OCI-M2 (cell line): ENCODE data around the gene MBD2.

ENCODE experiments used
- DNase-seq: peaks from one replicate; lab custom pipeline; 2025; ENCODE audit not compliant: unreplicated experiment; lab: John Stamatoyannopoulos, UW

MBD2 gene

DNA sequence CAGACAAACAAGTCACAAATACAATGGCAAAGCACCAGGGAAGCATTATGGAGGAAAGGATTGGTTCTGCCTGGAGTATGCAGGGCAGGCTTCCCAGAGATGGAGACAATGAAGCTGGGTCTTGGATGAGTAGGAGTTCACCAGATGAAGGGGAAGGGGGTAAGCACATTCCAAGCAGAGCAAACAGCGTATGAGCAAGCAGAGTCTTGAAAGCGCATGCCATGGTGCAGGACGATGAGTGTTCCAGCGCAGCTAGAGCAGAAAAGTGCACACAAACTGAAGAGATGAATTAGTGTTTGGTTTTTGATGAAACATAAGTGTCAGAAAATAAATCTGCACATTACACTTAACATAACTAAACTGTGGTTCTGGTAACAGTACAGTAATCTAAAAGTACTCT, 21.6 kb downstream of the MBD2 start:
- DNase-seq, result no peak

GRCh38 chr18:54197747-54198411, 26.6 kb downstream of the MBD2 start:
- no peak for DNase-seq

DNA sequence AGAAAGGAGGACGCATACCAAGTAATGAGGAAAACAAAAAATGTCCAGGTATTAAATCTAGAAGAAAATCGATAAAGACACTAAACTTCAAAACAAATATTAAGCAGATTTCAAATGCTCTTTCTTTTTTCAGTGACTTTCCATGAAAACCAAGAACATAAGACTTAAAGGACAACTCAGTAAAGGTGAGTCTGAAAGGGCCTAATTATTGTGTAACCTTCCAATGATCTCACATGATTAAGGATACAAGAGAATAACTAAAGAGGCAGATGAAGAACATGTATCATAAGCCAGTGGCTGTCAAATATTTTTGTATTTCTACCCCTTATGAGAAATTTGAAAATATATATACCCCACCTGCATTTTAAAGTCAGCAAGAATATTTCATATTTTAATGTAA, 30.7 kb downstream of the MBD2 start:
- no peak for DNase-seq

GRCh38 chr18:54192900-54193299, 31.6 kb downstream of the MBD2 start:
- no peak for DNase-seq

DNA sequence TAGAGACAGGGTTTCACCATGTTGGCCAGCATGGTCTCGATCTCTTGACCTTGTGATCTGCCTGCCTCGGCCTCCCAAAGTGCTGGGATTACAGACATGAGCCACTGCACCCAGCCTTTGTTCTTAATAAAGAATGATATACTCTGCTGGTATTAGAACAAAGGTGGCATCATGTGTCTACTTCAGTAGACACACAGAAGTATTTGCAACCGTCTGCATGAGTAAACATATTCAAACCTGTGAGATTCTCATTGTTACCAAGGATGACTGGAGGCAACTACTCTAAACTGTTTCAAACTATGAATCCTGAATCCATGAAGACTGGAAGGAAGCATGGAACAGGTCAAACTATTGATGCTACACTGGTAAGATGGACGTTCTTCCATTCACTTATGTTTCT, 32.1 kb downstream of the MBD2 start:
- no peak for DNase-seq

- no peak for DNase-seq
Observed at GRCh38 chr18:54191352-54191751, 33.1 kb downstream of the MBD2 start.

DNA sequence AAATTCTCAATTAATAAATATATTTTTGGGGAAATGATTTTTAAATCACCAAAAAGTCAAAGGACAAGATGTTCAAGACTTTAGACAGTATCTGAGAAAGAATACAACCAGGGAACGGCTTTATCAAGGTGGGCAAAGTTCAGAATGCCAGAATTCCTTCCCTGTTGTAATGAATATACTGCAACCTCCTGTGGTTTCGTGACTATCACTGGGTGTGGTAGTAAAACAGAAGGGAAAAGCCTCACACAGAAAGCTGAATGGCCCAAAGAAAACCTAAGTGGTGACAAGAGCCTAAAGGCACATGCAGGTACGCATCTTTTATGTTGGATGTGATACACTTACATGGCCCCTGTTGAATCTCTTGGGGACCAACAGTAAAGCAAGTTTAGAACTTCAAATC, 37.1 kb downstream of the MBD2 start:
- no peak for DNase-seq

- no peak for DNase-seq
Observed at GRCh38 chr18:54184836-54185235, 39.6 kb downstream of the MBD2 start.

DNA sequence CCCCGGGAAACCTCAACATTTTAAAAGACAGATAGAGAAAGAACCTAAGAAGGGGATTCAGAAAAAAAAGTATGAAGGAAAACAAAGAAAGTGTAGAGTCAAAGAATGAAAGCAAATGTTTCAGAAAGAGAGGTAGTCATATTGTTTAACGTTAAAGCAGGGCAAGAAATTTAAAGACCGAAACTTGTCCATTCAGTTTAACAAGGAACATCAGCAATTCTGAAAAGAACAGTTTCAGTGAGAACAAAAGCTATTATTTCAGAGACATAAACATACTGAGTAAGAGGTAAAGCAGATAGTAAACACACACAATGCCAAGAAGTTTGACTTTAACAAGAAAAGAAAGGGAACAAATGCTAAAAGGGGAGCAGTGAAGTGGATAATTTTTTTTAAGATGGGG, 41.1 kb downstream of the MBD2 start:
- DNase-seq, result no peak

GRCh38 chr18:54181856-54182602, 42.4 kb downstream of the MBD2 start:
- DNase-seq, result no peak

- DNase-seq, result no peak
Observed at GRCh38 chr18:54173980-54174630, 50.4 kb downstream of the MBD2 start.

GRCh38 chr18:54173250-54173649, 51.2 kb downstream of the MBD2 start:
- DNase-seq, result no peak

- DNase-seq, result no peak
Observed at GRCh38 chr18:54169431-54170403, 54.8 kb downstream of the MBD2 start.

DNA sequence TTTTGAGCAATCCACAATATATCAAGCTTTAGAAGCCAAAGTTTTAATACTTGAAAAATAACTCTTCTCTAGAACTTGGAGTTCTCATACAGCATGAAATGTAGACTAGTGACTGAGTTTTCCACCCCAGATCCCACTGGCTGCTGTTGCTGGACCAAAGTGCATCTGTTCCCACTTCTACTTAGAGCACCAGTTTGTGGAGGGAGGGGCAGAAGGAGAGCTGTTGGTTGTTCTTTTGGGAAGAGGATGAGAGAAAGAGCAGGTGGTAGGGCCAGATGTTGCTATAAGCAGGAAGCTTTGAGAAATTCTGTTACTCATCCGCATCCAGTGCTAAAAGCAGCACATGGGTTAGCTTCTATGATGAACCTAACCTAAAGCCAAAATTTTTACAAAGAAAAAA, 59.0 kb downstream of the MBD2 start:
- no peak for DNase-seq

DNA sequence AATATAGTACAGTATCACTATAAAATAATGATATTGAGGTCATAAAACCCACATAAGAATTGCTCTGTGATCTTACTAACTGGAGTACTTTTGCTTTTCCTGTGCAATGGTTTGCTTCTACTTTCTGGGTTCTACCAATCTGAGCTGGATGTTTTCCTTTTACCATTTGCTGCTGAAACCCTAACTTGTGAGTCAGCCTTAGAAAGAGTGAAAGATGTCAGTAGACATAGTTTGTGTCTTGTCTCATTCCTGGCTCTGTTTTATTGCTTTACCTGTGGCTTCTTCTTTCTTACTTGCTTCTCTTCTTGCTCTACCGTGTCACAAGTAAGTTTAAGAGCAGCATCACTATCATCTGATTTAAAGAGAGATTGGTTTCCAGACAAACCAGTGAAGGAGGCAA, 61.0 kb downstream of the MBD2 start:
- DNase-seq, result no peak

DNA sequence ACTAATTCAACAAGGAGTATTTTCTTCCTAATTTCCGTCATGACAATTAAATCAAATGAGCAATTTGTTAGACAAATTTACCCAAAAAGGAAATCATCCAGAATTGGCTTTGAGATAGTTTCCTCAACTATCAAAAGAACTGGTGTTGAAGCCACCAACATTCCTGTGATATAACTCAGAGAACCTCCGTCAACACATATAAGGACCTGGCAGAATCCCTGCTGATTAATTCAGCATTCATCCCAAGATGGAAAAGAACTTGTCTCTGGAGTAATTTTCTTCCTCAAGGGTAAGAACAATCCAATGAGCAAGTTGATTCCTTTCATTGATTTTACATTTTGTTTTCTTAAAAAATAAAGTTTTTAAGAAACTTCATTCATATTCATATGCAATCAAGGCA, 62.0 kb downstream of the MBD2 start:
- DNase-seq, result no peak

GRCh38 chr18:54161267-54161666, 63.2 kb downstream of the MBD2 start:
- no peak for DNase-seq

GRCh38 chr18:54159906-54160305, 64.6 kb downstream of the MBD2 start:
- DNase-seq, result no peak

GRCh38 chr18:54157646-54158385, 66.7 kb downstream of the MBD2 start:
- DNase-seq, result no peak

- no peak for DNase-seq
Observed at GRCh38 chr18:54155412-54155811, 69.1 kb downstream of the MBD2 start.
